ENCODE results near the gene ZNF710. TPM values are rescaled to one million over a fixed set of nuclear protein-coding genes. Genes with fewer than 3 reads are reported as not detected.

Gene ZNF710
- total RNA-seq, 2 experiments from 2014 or later = 13.8 to 19.0 TPM

Small RNAs within 50 kb of the gene (microRNA-seq; reads per million reads assigned to microRNA genes)
- not detected for gene MIR3174 (ENCODE audit: borderline replicate concordance)

Small RNAs within 50 kb of the gene (small RNA-seq; reads per million reads assigned to genes)
- gene MIR3174 = not detected
- gene RF00066 = not detected

Other genes starting within 250 kb of the ZNF710 start
- gene MESP2, start 225.0 kb upstream of the ZNF710 start, total RNA-seq (2014; rRNA removed; shearing (Covaris generic)) = not detected in 2 replicates
- not detected in 2 replicates for gene MESP2, start 225.0 kb upstream of the ZNF710 start, total RNA-seq (2022)
- gene ANPEP, start 186.5 kb upstream of the ZNF710 start, total RNA-seq (2014; rRNA removed; shearing (Covaris generic)) = 0.03 and 0.10 TPM in 2 replicates
- gene ANPEP, start 186.5 kb upstream of the ZNF710 start, total RNA-seq (2022) = 0.29 TPM in 1 of 2 replicates, not detected in the other
- 20.8 and 28.5 TPM in 2 replicates for gene AP3S2, start 107.3 kb upstream of the ZNF710 start, total RNA-seq (2014; rRNA removed; shearing (Covaris generic))
- 30.4 and 37.4 TPM in 2 replicates for gene AP3S2, start 107.3 kb upstream of the ZNF710 start, total RNA-seq (2022)
- not detected in 2 replicates for gene ARPIN, start 88.4 kb upstream of the ZNF710 start, total RNA-seq (2014; rRNA removed; shearing (Covaris generic))
- gene ARPIN, start 88.4 kb upstream of the ZNF710 start, total RNA-seq (2022) = not detected in 2 replicates
- 204 and 220 TPM in 2 replicates for gene IDH2, start 101.1 kb downstream of the ZNF710 start, total RNA-seq (2014; rRNA removed; shearing (Covaris generic))
- 216 and 224 TPM in 2 replicates for gene IDH2, start 101.1 kb downstream of the ZNF710 start, total RNA-seq (2022)
- gene SEMA4B, start 200.0 kb downstream of the ZNF710 start, total RNA-seq (2014; rRNA removed; shearing (Covaris generic)) = 21.9 and 44.1 TPM in 2 replicates
- gene SEMA4B, start 200.0 kb downstream of the ZNF710 start, total RNA-seq (2022) = 34.9 and 38.2 TPM in 2 replicates
- gene CIB1, start 232.6 kb downstream of the ZNF710 start, total RNA-seq (2014; rRNA removed; shearing (Covaris generic)) = 52.8 and 53.2 TPM in 2 replicates
- gene CIB1, start 232.6 kb downstream of the ZNF710 start, total RNA-seq (2022) = 54.5 and 66.0 TPM in 2 replicates
- 8.1 and 22.3 TPM in 2 replicates for gene GDPGP1, start 232.9 kb downstream of the ZNF710 start, total RNA-seq (2014; rRNA removed; shearing (Covaris generic))
- 12.1 and 12.9 TPM in 2 replicates for gene GDPGP1, start 232.9 kb downstream of the ZNF710 start, total RNA-seq (2022)
- 0.57 and 0.88 TPM in 2 replicates for gene TTLL13, start 248.2 kb downstream of the ZNF710 start, total RNA-seq (2014; rRNA removed; shearing (Covaris generic))
- gene TTLL13, start 248.2 kb downstream of the ZNF710 start, total RNA-seq (2022) = 0.77 and 1.3 TPM in 2 replicates

All from OCI-LY7 (cell line).